NCI-H1417 (cell line): ENCODE data around the gene COL2A1.
"Not testable (repeated sequence)": the region's sequence is repeated elsewhere in the genome, so short reads cannot be mapped to it uniquely, and the experiment has no call there.

Experiments
- DNase-seq, 3 experiments: peaks; one replicate each; lab custom pipeline; 2025; lab: John Stamatoyannopoulos, UW

Gene COL2A1

DNA sequence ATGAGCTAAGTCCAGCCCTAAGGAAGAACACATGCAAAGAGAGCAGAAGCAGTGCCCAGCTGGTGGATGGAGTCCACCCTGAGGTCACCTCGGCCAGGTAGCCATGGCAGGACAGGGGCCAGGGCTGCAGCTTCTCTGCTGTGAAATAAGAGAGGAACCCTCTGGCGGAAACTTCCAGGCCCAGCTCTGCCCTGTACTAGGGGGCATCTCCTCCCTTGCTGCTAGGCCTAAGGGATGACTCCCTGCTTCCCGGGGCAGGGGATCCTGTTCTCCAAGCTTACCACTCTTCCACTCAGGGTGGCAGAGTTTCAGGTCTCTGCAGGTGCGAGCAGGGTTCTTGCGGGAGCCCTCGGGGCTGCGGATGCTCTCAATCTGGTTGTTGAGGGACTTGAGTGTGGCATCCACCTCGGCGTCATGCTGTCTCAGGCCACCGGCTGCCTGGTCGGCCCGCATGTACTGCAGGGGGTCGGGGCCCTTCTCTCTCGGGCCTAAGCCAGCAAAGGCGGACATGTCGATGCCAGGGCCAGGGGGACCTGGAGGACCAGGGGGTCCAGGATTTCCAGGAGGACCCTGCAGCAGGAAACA, 29.1 kb downstream of the COL2A1 start:
- DNase-seq: no peak

DNA sequence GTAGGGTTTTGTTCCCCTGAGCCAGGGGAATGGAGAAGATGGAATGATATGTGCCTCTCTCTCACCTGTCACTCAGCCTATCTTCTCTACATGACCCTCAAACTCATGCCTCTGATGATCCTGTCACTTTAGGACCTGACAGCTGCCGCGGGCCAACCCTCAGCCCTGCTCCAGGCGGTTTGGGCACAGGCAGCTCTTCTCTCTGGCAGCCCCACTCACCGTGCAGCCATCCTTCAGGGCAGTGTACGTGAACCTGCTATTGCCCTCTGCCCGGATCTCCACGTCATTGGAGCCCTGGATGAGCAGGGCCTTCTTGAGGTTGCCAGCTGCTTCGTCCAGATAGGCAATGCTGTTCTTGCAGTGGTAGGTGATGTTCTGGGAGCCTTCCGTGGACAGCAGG, 30.4 kb downstream of the COL2A1 start:
- DNase-seq: no peak

DNA sequence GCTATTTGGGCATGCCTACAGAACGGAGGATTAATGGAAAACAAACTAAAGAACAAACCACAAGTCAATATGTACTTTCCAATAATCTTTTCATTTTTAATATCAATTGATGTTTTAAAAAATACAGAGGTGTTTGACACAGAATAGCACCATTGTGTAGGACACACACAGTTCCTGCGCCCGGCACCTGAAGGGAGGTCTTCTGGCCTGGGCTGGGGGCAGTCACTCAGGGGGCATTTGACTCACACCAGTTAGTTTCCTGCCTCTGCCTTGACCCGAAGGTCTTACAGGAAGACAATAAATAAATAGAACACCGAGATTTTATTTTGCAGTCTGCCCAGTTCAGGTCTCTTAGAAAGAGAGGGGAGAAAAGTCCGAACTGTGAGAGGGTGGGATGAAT, 31.4 kb downstream of the COL2A1 start:
- no peak for DNase-seq

DNA sequence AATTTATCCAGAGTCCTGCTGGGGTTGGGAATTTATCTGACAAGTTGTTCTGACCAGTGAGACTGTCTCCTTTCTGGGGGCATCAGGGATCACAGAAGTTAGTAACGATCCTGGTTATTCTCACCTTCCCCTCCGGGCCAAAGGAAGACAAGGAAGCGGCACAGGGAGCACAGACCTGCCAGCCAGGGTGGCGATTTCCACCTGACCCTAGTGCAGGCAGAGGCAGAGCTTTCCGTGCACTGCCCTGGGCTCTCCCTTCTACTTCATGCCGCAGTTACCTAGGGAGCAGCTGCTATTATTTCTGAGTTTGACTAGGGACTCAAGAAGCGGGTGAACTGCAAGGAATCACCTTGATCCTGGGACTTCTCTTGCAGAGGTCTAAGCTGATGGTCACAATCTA, 33.4 kb downstream of the COL2A1 start:
- no peak for DNase-seq

DNA sequence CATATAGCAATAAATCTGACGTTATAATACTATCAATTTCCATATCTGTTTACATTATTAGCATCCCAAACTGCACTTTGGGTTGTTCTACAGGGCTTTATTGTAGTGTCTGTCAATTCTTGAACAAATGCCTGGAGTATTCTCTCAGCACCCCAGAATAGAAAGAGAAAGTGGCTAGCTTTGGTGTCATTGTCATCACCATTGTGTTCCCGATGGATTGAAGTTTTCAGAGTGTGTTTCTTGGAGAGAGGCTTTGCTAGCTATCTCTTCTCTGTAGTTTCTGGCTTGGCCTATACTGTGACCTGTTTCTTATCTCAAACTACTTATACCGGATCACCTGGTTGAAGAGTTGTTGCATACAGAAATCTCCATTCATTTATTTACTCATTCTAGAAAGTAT, 34.4 kb downstream of the COL2A1 start:
- DNase-seq: no peak

DNA sequence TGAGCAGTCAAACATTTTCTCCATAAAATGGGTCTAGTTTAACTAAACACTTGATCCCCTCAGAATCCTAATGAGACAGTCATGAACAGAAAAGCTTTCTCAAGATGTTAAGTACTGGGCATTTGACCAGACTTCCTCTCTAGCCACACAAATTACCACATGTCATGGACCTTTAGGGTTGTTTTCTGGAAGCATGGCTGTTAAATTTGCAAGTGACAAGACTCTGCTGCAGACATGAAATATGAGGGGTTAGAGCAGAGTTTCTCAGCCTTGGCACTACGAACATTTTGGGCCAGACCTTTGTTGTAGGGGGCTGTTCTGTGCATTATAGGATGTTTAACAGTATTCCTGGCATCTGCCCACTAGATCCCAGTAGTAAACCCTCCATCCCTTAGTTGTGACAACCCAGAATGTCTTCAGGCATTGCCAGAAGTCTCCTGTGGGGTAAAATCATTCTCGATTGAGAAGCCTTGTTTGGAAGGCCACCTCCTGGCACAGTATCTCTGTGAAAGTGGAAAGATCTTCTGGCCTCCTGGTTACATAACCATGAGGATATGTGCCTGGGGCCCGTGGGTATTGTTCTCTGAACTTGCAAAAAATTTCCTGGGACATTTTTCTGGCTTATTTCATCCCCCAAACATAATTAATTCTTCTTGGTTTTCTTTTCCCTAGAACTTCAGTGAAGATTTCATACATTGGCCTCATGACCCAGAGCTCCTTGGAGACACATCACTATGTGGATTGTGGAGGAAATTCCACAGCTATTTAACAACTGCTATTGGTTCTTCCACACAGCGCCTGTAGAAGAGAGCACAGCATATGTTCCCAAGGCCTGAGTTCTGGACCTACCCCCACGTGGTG, 36.6 kb downstream of the COL2A1 start:
- no peak for DNase-seq

DNA sequence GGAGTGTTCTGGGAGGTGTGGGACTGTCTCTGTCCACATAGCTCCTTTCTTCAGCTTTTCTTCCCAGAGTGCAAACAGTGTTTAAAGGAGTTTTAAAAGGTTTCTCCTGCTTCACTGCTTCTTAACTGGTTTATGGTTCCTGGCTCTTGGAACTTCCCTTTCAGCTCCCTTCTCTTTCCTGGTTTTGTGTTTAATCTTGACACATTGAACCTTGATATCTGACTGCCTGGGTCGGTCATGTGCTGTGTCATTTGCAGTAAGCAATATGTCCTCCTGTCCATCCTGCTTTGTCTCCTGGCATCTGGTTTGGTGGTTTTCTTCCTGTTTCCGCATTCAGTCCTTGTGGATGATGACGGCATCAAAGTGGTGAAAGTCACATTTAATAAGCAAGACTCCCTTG, 38.7 kb downstream of the COL2A1 start:
- DNase-seq: no peak

DNA sequence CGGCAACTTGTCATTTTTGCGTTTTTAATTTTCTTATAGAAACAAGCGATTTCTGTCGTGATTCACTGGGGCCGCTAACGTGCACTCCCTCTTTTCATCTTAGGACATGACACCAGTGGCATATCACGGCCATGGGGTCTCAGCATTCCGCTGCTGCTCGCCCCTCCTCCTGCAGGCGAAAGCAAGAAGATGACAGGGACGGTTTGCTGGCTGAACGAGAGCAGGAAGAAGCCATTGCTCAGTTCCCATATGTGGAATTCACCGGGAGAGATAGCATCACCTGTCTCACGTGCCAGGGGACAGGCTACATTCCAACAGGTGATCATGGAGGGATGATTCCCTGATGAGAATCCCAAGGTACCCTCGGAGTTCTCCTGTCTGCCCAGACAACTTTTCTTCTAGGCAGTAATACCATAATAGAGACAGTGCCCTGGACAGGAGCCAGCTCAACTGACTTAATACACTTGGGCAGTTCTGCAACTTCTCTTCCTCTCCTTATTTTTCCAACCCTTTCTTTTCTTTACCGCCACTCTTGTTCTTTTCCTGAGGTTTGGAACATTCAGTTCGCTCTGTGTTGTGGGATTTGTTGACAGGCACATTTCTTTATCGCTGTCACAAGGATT, 40.1 kb downstream of the COL2A1 start:
- peak in 2 of 3 experiments; percentile 51 to 61 for DNase-seq

DNA sequence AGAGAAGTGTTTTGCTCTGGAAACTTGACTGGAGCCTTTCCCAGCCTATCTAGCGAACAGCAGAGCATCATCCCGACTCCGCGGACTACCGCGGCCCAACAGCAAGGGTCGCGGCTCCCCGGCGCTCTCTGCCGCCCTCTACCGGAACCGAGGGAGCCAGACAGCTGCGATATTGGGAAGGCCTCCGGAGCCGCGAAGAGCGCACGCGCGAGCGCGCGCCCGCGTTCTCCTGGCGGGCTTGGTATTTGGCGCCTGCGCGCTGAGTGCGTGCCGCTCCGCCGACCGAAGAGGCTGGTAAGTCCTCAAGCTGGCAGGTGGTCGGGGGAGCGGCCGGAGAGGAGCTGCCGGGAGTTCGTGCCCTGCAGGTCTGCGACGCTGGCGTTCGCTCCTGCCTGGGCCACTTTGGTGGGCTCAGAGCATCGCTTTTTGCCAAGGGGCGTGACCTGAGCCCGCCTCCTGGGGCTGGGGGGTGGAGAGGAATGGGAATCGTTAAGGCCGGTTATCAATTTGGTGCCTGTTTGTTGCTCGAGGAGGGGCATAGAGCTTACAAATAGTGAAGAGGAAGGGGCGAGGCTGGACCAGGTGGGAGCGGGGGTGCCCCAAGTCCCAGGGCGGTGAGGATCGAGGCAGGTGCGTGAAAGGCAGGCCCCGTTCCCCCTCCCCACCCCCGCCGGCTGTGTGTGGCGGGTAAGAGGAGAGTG, 40.8 kb downstream of the COL2A1 start, which contains the start of gene TMEM106C:
Gene TMEM106C, plus strand, starts transcription at position 257 of the 701 bp plus-strand sequence. CDS start 641 bp downstream, outside the sequence.
- DNase-seq: peak; percentile 97 to 98 (median 98)

DNA sequence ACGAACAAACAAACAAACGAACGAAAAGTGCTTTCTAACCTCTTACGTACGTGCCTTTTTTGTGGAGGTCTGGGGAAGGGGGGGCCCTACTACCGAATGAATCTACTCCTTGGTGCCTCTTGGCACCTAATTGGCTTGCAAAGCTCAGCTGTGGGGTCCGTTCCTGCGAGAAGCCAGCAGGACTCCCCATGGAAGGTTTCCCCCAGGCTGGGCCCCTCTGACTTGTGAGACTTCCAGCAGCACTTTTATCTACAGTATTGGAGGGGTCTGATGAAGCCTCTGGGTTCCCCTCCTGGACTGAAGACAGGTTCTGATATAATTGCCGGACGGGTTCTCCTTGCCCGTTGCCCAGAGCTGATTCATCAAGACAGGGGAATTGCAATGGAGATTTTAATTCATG, 42.1 kb downstream of the COL2A1 start:
- no peak for DNase-seq

DNA sequence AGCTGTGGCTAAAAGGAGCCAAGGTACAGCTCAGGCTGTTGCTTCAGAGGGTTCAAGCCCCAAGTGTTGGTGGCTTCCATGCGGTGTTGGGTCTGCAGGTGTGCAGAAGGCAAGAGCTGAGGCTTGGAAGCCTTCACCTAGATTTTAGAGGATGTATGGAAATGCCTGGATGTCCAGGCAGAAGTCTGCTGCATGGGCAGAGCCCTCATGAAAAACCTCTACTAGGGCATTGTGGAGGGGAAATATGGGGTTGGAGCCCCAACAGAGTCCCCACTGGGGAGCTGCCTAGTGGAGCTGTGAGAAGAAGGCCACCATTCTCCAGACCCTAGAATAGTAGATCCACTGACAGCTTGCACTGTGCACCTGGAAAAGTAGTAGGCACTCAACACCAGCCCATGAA, 46.6 kb downstream of the COL2A1 start:
- DNase-seq: not testable (repeated sequence)

DNA sequence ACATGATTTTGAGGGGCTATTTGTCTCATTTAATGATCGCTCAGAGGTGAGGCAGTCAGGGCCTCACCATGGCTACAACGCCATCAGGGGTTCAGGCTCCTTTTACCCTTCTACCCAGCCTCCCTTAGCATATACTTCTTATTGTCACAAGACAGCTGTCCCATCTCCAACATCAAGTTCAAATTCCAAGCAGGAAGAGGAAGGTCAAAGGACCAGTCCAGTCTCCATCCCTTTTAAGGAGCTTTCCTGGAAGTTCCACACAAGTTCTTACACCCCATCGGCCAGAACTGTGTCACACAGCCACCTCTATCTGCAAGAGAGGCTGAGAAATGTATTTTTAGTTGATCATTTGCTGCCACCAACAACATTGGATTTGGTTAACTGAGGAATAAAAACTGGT, 49.2 kb downstream of the COL2A1 start:
- no peak for DNase-seq

DNA sequence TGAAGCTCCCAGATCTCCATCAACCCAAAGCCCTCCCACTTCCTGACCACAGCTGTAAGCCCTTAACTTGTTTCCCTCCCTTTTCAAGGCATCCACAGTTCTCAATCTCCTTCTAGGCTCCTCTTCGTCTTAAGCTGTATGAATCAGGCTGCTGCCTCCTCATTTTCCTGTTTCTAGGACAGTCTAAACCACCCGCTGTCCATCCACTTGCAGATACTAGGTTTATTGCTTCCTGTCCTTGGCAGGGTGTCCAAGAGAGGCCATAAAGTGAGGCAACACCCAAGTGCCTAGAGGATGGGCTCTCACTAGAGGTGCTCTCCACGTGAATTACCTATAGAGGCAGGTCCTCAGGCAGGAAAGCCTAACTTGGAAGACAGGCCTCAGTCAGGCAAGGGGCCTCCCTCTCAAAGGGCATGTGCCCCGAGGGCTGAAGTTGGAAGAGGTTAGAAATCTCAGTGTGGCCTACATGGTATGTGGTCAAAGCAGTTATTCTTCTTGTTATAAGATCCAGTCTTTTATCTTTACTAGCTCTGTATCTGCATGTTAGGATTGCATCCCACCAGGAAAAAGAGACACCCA, 49.7 kb downstream of the COL2A1 start:
- no peak for DNase-seq

DNA sequence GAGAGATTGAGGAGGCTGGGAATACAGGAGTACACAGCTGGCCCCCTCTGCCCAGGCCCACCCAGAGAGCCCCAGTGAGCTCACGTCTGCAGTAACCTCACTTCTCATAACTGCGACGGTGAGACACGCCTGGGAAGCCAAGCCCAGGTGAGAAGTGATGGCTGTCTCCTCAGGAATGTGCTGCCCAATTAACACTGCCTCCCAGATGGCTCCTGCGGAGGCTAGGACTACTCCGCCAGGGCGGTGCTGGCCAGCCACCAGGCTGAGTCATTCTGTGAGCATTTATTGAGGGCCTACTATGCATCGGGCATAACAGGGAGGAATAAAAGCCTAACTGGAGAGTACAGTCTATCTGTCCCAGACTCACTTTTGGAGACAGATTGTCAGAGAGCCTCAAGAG, 50.2 kb downstream of the COL2A1 start:
- no peak for DNase-seq

DNA sequence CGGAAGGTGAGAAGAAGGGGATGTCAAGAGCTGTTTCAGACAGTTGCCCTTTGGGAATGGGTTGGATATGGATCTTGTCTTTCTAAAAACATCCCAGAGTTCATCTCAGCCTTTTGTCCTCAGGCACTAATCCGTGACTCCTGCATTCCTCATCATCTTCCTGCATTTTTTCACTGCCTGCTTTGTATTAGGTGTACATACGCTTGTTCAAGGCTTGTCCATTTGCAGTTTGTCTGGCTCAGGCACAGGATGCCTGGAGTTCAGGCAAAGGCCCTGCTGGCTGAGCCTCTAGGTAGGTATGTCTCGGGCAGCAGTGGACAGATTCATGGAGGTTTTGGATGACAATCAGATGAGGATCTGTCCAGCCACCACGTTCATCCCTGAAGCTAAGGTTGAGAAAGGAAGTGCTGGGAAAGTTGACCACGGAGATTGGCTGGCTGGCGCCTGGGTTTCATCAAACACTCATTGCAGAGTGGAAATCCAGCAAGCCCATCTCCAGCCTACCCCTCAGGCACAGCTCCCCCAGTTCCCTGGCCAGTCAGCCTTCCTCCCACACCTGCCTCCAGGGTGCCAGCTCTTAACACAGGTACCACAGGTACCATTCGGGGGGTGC, 53.3 kb downstream of the COL2A1 start:
- DNase-seq: no peak

DNA sequence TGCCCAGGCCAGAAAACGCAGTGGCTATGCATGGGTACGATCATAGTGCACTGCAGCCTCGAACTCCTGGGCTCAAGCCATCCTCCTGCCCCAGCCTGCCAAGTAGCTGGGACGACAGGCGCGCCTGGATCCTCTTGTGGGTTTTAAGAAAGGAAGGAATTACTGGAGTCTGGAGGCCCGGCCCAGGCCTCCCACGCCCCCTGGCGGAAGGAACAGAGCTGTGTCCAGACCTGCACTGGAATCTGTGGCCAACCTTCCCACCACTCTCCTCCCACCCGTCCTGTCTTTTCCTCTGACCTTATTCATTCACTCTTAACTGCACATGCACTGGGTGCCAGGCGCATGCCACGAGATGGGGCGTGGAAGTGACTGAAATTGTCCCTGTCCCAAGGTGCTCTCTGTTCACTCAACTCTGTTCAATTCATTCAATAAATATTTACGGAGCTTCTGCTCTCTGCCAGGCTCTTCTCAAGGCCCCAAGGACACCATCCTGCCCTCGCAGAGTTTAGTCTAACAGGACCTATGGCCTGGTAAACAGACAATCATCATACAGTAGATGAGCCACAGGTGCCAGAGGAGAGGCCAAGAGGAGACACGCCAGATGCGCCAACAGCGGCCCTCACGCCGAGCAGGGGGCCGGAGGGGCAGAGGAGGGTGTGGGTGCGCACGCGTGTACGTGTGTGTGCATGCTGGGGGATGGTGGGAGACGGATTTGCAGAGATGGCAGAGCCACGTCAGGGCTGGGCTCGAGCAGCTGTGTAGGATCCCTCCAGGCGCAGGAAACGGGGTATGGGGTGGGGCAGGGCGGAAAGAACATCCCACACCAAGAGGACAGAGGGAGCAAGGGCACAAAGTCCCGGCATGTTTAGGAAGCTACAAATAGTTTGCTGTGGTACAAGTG, 54.6 kb downstream of the COL2A1 start:
- DNase-seq: peak; percentile 14 to 72 (median 69)

DNA sequence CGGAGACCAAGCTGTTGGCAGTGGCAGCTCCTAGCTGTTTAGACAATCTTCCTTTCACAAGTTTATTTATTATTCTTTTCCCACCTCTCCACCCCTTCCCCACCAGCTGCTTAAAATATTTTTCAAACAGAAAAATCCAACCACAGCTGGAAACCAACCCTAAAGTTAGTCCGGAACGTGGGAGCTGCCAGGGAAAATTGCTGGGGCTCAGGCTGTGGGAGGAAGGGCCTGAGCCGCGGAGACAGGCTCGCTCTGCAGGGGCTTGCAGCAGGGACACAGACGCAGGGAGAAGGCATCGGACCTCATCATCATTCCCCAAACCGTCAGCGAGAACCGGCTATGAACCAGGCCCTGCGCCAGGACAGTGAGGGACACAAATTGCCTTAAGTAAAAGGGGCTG, 56.9 kb downstream of the COL2A1 start:
- no peak for DNase-seq

DNA sequence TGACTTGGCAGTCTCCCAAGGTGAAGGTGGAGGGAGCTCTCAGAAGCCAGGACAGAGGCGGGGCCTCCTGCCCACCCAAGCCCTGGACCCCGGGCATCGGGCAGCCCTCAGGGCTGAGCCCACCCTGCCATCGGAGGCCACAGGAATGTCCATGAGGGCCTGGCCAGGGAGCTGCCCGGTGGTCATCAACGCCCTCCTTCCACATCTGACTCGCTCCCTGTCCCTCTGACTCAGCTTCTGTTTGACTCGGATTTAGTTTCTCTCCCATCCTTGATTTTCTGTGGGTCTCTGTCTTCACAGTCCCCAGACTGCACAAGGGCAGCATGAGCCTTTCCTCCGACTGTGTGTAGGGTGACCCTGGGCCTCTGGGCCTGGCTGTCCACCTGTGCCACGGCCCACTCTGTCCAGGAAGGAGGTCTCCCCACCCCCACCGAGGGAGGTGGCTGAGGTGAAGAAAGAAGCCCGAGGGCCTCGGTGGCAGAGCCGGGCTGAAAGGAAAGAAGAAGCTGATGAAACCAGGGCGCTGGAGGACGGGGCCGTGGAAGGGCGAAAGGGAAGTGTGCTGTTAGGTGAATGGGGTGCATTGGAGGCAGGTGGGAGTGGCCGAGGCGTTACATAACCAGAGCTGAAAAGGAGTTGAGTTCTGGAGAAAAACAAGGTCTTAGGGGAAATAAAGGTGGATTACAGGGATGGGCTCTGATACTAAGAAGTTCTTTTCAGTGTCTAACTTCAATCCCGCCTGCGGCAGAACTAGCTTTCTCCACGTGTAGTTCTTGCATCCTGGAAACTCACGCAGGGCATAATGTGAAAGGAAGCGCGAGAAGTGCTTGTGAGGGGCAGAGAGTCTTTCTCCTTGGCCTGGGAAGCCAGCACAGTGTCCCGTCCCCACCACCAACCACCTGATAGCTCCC, 57.6 kb downstream of the COL2A1 start:
- DNase-seq: no peak

DNA sequence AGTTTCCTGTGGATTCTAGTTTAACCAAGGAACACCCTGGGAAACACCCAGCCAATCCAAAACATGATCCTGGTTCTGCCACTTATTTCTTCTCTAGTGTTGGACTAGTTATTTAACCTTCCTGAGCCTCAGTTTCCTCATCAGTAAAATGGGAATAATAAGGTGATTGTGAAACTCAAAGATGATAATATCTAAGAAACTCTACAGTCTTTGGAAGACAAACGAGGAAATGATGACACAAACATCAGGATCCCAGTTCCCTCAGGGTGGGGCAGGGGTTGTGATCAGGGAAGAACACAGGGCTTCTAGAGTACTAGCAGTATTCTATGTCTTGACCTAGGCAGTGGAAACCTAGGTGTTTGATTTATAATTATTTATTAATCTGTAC, 58.9 kb downstream of the COL2A1 start:
- no peak for DNase-seq
